Body of pancreas (tissue), 4 donors: ENCODE results near the gene RPS8.

Experiments used
- POLR2A ChIP-seq, 3 donors: fragments of 450-650 bp; IDR thresholded peaks; one replicate each; pipeline ENCODE4 v1.6.1; 2016; ENCODE audit warnings: antibody characterized with exemption in 3 of 3, mild to moderate bottlenecking in 2 of 3
- TF ChIP-seq, protein P1 (sequence below), 7 experiments: fragments of 450-650 bp in 4 of 7; fragments of 200-600 bp in 3 of 7; sonication (generic) in 3 of 7; IDR thresholded peaks; one replicate each; pipeline ENCODE4 v1.5.1; 2016 to 2019; ENCODE audit warnings: antibody characterized with exemption in 7 of 7

DNA sequence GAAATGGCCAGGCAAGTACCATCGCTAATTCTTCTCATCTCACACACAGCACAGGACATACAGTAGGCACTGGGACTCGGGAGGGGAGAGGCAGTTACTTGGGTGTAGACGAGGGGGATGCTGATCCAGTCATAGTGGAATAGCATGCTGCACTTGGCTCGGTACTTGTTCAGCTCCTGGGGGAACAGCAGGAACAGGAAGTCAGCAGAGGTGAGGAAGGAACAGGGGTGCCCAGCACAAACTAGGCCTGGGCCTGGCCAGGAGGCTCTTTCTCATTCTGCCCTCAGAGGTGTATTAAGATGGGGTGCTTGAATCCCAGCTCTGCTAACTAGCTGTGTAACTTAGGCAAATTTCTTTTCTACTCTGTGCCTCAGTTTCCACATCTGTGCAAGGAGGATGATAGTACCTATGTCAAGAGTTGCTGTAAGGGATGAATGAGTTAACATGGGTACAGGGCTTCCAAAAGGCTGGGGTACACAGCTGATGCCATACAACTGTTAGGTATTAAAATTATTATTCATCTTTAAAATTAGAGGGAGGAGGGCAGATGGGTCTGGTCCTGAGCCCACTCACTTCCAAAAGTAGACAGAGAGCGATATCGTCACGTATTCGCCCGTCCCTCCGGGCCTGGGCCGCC, 10.3 kb downstream of the RPS8 start:
- no peak for TF ChIP-seq POLR2A (IDR thresholded peaks at IDR 0.05)
- TF ChIP-seq, protein P1, sequence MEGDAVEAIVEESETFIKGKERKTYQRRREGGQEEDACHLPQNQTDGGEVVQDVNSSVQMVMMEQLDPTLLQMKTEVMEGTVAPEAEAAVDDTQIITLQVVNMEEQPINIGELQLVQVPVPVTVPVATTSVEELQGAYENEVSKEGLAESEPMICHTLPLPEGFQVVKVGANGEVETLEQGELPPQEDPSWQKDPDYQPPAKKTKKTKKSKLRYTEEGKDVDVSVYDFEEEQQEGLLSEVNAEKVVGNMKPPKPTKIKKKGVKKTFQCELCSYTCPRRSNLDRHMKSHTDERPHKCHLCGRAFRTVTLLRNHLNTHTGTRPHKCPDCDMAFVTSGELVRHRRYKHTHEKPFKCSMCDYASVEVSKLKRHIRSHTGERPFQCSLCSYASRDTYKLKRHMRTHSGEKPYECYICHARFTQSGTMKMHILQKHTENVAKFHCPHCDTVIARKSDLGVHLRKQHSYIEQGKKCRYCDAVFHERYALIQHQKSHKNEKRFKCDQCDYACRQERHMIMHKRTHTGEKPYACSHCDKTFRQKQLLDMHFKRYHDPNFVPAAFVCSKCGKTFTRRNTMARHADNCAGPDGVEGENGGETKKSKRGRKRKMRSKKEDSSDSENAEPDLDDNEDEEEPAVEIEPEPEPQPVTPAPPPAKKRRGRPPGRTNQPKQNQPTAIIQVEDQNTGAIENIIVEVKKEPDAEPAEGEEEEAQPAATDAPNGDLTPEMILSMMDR (IDR thresholded peaks at IDR 0.05): no peak
